Kidney (tissue), 14 donors: ENCODE measurements around the gene LHCGR. TPM values are rescaled to one million over a fixed set of nuclear protein-coding genes. Genes with fewer than 3 reads are reported as not detected.

Experiments used
- DNase-seq, 5 donors: peaks; one replicate each; pipeline ENCODE4 v3.0.0-alpha.2; 2013 to 2020
- FAIRE-seq: peaks from 2 replicates; lab custom pipeline; 2012; peaks lifted over from hg19 to GRCh38; lab: Jason Lieb, UNC
- H3K27ac ChIP-seq, 2 donors: one replicate each; pipeline ENCODE4 v1.7.0; 2013; ENCODE audit warnings: low read depth in 2 of 2, low read length in 2 of 2, inconsistent platforms in 1 of 2
- H3K27me3 ChIP-seq: one replicate; pipeline ENCODE4 v1.7.1; 2013; ENCODE audit warnings: low read length, inconsistent platforms; ENCODE audit not compliant: control insufficient read depth, insufficient read depth
- H3K36me3 ChIP-seq, 3 donors: one replicate each; pipeline versions ENCODE4 v1.7.0 to v1.7.1; 2013; ENCODE audit warnings: low read length in 3 of 3, control low read depth in 1 of 3, inconsistent platforms in 1 of 3; ENCODE audit not compliant: insufficient read depth in 3 of 3, control insufficient read depth in 2 of 3
- H3K4me1 ChIP-seq, 3 donors: one replicate each; pipeline versions ENCODE4 v1.7.0 to v1.7.1; 2013; ENCODE audit warnings: low read length in 3 of 3, inconsistent platforms in 1 of 3, low read depth in 1 of 3; ENCODE audit not compliant: control insufficient read depth in 2 of 3, insufficient read depth in 2 of 3
- H3K4me3 ChIP-seq, 3 donors: one replicate each; pipeline versions ENCODE4 v1.7.0 to v1.8.1; 2013; ENCODE audit warnings: low read length in 3 of 3, control low read depth in 1 of 3, inconsistent platforms in 1 of 3
- H3K9ac ChIP-seq, 3 donors: one replicate each; pipeline versions ENCODE4 v1.7.0 to v1.7.1; 2013; ENCODE audit warnings: low read length in 3 of 3, control low read depth in 1 of 3, inconsistent platforms in 1 of 3
- H3K9me3 ChIP-seq, 3 donors: one replicate each; pipeline versions ENCODE4 v1.7.0 to v1.7.1; 2013; ENCODE audit warnings: low read length in 3 of 3, control low read depth in 1 of 3, inconsistent platforms in 1 of 3; ENCODE audit not compliant: control insufficient read depth in 2 of 3, insufficient read depth in 1 of 3
- intact Hi-C: fragments of 100-400 bp; cut with DNase I; formaldehyde crosslinking; loops from one replicate; pipeline ENCODE4 v1.11.1; 2022
- polyA plus RNA-seq: library from polyadenylated mRNA; stranded (reverse); fragments of 350-450 nt; fragmentation: Illumina TruSeq; extraction: RNeasy Lipid Tissue Mini Kit (QIAGEN cat#74804); gene quantifications from one replicate; pipeline ENCODE4 v1.2.3, GENCODE V29; 2014; ENCODE audit warnings: low read depth, low replicate concordance; ENCODE audit not compliant: insufficient read depth
- total RNA-seq: library from RNA; stranded (reverse); fragmentation: NEBNext Ultra II Directional; extraction: Animal tissue kit (Norgen Biotek cat#: 25700); gene quantifications from one replicate; pipeline ENCODE4 v1.2.1, GENCODE V29; 2021
- TF ChIP-seq, protein P1 (sequence below): IDR thresholded peaks from 3 replicates; pipeline ENCODE4 v1.5.1; 2012; ENCODE audit warnings: mild to moderate bottlenecking, moderate library complexity, borderline replicate concordance; ENCODE audit not compliant: insufficient read depth; ENCODE audit errors: extremely low read depth
- donor health status: control.
- donor health status: control.
- donor health status: control.
- donor health status: control.
- donor health status: control.
- donor health status: DM: yes; HTN: yes; CAD: no.
- donor health status: Normal renal cell carcinoma (clear cell type).

The LHCGR gene
- total and polyA plus RNA-seq, 2 donors from 2014 or later = not detected

DNA sequence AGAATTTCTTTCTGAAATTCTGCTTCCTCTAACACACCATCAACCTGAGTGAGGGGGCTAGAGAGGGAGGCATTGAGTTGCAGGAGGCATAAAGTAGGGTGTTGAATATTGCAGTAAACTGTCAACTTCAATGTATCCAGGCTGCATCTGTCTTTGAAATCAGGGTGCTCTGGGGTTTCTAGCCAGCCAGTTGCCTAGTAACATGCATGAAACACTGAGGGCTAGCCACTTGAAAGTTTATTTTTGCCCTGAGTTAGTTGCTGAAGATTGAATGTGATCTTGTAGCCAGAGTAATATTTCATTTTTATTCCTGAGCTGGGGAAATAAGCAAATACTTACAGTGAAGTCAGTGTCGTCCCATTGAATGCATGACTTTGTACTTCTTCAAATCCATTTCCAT lies 41.9 kb downstream of the LHCGR start:
- no peaks in the 10 kb centered on the region for H3K27me3 ChIP-seq
- H3K9ac ChIP-seq = no peak overlapping the region
- H3K4me1 ChIP-seq = no peaks in the 10 kb centered on the region
- no peak overlapping the region for H3K27ac ChIP-seq
- FAIRE-seq (no peak), DNase-seq (no peak)
- H3K4me3 ChIP-seq = no peak overlapping the region
- intact Hi-C loops = no loop called here
- H3K36me3 ChIP-seq = no peaks in the 10 kb centered on the region
- no peaks in the 10 kb centered on the region for H3K9me3 ChIP-seq
- TF ChIP-seq, protein P1, sequence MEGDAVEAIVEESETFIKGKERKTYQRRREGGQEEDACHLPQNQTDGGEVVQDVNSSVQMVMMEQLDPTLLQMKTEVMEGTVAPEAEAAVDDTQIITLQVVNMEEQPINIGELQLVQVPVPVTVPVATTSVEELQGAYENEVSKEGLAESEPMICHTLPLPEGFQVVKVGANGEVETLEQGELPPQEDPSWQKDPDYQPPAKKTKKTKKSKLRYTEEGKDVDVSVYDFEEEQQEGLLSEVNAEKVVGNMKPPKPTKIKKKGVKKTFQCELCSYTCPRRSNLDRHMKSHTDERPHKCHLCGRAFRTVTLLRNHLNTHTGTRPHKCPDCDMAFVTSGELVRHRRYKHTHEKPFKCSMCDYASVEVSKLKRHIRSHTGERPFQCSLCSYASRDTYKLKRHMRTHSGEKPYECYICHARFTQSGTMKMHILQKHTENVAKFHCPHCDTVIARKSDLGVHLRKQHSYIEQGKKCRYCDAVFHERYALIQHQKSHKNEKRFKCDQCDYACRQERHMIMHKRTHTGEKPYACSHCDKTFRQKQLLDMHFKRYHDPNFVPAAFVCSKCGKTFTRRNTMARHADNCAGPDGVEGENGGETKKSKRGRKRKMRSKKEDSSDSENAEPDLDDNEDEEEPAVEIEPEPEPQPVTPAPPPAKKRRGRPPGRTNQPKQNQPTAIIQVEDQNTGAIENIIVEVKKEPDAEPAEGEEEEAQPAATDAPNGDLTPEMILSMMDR = no peak

- FAIRE-seq (no peak), DNase-seq (no peak)
- TF ChIP-seq, protein P1 = no peak
- Histone ChIP-seq H3K27ac (no peak overlapping the region), H3K9ac (no peak overlapping the region), H3K9me3 (no peaks in the 10 kb centered on the region), H3K4me3 (no peak overlapping the region), H3K27me3 (no peaks in the 10 kb centered on the region), H3K36me3 (no peaks in the 10 kb centered on the region), H3K4me1 (no peaks in the 10 kb centered on the region)
- intact Hi-C loops = no loop called here
Measured at GRCh38 chr2:48712151-48712550, 43.4 kb downstream of the LHCGR start.

GRCh38 chr2:48711343-48711742 lies 44.2 kb downstream of the LHCGR start:
- intact Hi-C loops = no loop called here
- H3K9me3 ChIP-seq = no peaks in the 10 kb centered on the region
- H3K36me3 ChIP-seq = no peaks in the 10 kb centered on the region
- no peak overlapping the region for H3K27ac ChIP-seq
- H3K4me1 ChIP-seq = no peaks in the 10 kb centered on the region
- no peak overlapping the region for H3K9ac ChIP-seq
- TF ChIP-seq, protein P1 = no peak
- FAIRE-seq = no peak
- no peaks in the 10 kb centered on the region for H3K27me3 ChIP-seq
- no peak for DNase-seq
- H3K4me3 ChIP-seq = no peak overlapping the region
